GM21723 (cell line): ENCODE results near the gene ERGIC2.
"Not testable (repeated sequence)": the region's sequence is repeated elsewhere in the genome, so short reads cannot be mapped to it uniquely, and the experiment has no call there.

Experiments used
- ATAC-seq: cut with Tn5 transposase; IDR thresholded peaks from one replicate; pipeline ENCODE4 v1.9.1; 2021; ENCODE audit warnings: mild to moderate bottlenecking, moderate library complexity; ENCODE audit not compliant: unreplicated experiment

ERGIC2 gene, protein sequence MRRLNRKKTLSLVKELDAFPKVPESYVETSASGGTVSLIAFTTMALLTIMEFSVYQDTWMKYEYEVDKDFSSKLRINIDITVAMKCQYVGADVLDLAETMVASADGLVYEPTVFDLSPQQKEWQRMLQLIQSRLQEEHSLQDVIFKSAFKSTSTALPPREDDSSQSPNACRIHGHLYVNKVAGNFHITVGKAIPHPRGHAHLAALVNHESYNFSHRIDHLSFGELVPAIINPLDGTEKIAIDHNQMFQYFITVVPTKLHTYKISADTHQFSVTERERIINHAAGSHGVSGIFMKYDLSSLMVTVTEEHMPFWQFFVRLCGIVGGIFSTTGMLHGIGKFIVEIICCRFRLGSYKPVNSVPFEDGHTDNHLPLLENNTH

DNA sequence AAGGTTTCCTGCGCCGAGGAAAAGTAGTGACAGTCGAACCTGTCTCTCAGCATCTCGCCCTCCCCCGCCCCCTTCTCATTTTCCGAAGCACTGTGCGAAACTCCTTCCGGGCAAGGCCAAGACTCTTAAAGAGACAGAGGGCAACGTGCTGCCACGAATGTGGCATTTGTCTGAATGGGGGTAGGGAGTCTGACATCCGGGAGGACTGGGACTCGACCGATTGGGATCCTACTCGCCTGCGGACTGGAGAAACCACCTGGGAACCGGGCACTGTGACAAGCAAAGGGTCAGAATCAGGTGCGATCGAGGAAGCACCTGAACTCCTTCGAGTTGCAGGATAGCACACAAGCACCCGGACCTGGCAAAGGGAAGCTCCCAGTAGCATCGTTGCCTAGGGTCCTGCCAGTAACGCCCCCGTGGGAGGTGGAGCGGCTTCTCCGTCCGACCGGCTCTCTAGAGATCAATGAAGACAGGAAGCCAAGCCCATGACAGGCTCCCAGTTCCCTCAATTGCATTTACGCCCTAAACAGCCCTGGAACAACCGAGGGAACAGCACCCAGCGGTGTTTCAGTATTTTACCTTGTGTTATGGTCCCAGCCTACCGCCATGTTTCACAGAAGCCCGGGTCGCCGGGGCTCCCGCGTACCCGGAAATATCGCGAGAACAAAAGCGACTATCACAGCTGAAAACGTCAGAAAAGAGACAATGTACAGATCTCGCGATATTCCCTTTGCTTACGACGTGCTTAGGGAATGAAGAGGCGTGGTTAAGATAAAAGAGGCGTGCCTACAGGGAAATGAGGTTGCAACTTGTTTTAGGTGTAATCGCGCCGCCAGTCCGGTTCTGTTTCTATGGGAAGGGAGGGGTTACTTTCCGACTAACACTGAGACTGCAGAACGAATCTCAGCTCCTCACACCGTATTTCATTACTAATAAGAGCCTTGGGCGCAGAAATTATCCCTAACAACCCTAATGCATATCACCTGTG is at the start of gene ERGIC2:
TSS of gene ERGIC2 (minus strand) at position 637 of the 988 bp plus-strand sequence. CDS start 9,539 bp downstream, outside the sequence.
- peak; percentile 99 for ATAC-seq

- no peak for ATAC-seq
These were observed 49.7 kb upstream of the ERGIC2 start for GRCh38 chr12:29430716-29431044.

- no peak for ATAC-seq
These were observed 49.2 kb upstream of the ERGIC2 start for GRCh38 chr12:29429999-29430715.

- ATAC-seq: peak; percentile 47
These were observed 47.7 kb upstream of the ERGIC2 start for GRCh38 chr12:29428633-29429032.

DNA sequence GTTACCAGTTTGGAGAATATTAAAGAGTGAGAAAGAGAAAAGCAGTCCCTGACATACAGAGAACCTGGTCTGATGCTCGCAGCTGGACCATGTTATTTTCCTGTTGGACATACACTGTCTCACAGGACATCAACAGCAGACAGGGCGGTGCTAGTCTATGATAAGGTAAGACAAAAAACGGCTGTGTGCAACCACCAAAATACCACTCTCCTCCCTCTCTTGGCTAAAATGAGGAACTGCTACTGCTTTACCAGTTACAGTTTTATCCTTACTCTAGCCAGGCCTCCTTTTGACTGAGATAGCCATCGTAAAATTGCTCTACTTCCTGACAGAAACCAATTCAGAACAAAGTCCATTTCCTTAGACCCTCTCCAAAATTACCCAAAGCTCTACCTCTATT is 47.0 kb upstream of the ERGIC2 start:
- peak; percentile 98 for ATAC-seq

DNA sequence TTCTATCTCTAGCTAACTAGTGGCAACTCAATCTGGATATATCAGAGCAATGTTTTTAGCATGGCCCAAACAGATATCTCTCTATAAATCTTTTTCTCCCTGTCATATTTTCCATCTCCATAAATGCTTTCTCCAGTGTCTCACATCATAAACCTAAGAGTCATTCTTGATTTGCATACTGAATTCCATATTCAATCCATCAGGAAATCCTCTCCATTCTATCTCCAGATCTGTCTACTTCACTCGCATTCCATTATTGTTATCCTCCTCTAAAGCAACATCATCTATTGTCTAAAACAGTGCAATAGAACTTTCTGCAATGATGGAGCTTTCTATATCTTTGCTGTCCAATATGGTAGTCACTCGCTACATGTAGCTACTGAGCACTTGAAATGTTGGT is 45.5 kb upstream of the ERGIC2 start:
- no peak for ATAC-seq

GRCh38 chr12:29425722-29426121 is 44.8 kb upstream of the ERGIC2 start:
- no peak for ATAC-seq

DNA sequence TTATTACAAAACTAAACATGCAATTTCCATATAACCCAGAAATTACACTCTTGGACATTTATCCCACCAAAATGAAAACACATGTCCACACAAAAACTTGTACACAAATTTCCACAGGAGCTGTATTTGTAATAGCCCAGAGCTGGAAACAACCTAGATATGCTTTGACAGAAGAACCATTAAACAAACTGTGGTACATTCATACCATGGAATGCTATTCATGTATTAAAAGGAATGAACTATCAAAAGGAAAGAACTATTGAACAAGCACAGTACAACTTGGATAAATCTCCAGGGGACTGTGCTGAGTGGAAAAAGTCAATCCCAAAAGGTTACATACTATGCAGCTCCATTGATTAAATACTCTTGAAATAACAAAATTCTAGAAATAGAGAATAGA is 35.8 kb upstream of the ERGIC2 start:
- ATAC-seq: no peak

- no peak for ATAC-seq
These were observed 34.1 kb upstream of the ERGIC2 start for GRCh38 chr12:29415111-29415510.

DNA sequence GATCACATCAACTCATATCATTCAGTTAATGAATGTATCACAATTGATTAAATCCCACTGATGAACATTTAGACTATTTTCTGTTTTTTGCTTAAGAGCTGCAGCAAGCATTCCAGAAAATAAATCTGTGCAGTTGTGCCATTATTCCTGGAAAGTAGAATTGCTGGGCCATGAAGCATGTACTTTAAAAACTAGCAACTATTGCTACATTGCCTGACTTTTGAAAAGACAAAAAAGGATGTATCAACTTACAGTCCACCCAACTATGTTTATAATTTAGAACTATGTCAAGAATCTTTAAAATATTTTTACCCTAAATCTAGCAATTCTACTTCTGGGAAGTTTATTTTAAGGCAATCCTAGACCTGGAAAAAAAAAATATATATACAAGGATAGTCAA is 33.4 kb upstream of the ERGIC2 start:
- ATAC-seq: no peak

- ATAC-seq: no peak
These were observed 24.6 kb upstream of the ERGIC2 start for GRCh38 chr12:29405561-29405960.

DNA sequence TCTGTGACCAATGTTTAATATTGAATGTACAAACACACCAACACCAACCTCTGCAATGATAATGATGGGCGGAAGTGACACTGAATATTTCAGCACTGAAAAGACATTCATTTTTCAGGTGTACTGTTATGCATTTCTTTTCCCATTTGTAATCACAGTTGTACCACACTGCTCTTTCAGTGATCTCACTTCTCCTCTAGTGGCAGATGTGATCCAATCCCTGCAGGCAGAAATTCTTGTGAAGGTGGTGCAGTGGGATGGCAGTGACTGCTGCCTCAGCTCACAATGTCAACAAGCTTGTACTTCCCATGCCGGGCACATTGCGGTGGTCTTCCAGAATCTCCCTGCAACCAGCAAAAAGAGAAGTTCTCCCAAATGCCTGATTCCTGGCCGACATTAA is 23.0 kb upstream of the ERGIC2 start:
- ATAC-seq: no peak

DNA sequence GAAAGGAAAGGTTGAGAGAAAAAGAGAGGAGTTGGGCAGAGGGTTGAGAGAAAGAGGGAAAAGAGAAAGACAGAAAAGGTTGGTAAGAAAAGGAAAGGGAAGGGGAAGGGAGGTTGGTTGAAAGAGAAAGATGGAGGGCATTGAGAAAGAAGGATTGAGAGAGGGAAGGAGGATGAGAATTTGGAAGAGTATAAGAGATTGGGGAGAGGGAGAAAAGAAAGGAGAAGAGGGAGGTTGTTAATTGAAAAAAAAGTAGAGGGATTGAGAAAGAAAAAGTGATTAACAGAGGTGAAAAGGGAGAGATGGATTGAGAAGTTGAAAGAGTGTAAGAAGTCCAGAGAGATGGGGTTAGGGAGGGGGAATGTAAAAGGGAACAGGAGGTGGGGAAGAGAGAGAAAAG is 21.5 kb upstream of the ERGIC2 start:
- no peak for ATAC-seq

DNA sequence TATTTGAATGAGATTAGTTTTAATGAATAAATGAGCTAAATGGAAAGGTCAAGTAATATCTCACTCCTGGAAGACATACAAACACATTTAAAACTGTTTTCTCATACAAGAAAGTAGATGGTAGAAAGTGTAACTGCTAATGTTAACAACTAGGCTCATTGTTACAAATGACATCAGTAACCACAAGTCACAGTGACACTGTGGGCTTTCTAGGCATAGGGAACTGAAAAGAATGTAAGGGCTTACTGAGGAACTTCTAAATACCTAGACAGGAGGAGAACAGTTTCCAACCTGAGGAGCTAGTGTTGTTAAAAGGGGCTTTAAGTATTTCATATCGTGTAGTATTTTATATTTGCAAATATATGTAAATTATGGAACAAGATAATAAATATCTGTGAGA is 17.5 kb upstream of the ERGIC2 start:
- ATAC-seq: peak; percentile 67

GRCh38 chr12:29396774-29397173 is 15.8 kb upstream of the ERGIC2 start:
- no peak for ATAC-seq

GRCh38 chr12:29395356-29395755 is 14.4 kb upstream of the ERGIC2 start:
- no peak for ATAC-seq

- not testable (repeated sequence) for ATAC-seq
These were observed 9.4 kb upstream of the ERGIC2 start for GRCh38 chr12:29390419-29390818.

DNA sequence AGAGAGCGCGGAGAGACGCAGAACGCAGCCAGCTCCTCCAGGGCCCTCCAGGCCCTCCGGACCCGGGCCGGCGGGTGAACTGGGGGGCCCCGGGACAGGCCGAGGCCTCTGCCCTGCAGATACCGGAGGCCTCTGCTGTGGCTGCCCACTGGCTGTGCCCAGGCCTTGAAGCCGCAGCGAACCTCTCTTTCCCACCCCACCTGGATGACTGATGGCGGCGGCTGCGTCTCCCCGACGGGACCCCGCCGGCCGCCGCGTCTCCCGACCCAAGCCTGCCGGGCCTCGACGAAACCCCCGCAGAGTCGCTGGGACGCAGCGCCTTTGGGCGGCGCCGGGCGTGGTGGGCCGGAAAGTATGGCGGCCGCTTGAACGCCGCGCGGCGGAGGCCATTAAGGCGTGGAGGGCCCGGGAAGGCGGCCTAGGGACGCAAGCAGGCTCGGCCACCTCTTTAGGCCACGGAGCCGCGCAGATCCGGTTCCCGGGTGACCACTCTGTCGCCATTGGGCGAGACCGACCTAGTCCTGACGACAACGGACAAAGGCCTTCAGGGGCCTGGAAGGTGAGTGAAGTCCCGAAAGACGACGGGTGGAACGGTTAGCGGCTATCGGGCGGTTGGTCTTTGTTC is 8.4 kb upstream of the ERGIC2 start:
- no peak for ATAC-seq

- ATAC-seq: not testable (repeated sequence)
These were observed 5.2 kb upstream of the ERGIC2 start for GRCh38 chr12:29386084-29386680.

DNA sequence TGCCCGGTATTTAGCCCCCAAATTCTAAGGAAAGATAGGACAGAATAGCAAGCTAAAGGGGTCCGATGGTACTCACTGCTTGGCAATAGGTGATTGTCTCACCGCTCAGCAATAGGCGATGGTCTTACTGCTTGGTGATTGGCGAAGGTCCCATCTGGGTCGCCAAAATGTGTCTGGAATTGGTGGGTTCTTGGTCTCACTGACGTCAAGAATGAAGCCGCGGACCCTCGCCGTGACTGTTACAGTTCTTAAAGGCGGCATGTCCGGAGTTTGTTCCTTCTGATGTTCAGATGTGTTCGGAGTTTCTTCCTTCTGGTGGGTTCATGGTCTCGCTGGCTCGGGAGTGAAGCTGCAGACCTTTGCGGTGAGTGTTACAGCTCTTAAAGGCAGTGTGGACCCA is 4.2 kb upstream of the ERGIC2 start:
- not testable (repeated sequence) for ATAC-seq
